Measurements from ENCODE around the gene OSBPL3.

DNA sequence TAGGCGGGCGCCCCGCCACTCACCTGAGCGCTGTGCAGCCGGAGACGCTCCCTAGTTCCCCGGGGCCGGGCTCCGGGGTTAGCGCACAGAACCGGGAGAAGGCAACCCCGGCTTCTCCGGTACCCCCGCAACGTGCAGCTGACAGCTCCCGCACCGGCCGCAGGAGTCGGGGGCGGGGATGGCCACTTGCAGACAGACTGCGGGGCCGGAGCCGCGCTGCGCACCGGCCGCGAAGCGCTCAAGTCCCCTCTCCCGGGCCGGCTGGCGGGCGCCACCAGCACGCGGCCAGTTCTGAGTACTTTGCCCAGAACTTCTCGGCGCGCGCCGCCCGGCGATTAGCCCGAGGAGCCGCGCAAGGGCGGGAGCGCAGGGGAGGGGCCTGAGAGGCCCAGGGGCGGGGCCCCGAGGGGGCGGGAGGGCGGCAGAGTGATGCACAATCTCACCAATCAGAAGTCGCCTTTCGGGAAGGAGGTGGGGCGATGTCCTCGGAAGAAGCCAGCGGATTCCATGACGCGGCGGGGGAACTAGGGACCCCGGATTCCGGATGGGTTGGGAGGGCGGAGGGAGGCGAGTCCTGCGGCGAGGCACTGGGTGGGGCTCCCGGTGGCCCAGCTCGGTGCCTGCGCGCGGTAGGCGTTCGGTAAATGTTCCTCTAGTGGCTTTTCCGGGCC, at the start of gene OSBPL3:
- TF ChIP-seq TCF7 (CRISPR knock-in tag; IDR thresholded peaks at IDR 0.05; ENCODE audit: low read depth) (no peak), KAT7 (CRISPR knock-in tag; IDR thresholded peaks at IDR 0.05; ENCODE audit: borderline replicate concordance) (no peak), NR3C1 (CRISPR knock-in tag; conservative IDR thresholded peaks at IDR 0.05; ENCODE audit: low read depth) (no peak), ZNF121 (CRISPR knock-in tag; IDR thresholded peaks at IDR 0.05) (no peak), TP53 (CRISPR knock-in tag; IDR thresholded peaks at IDR 0.05) (no peak)
- TF ChIP-seq, protein P1, sequence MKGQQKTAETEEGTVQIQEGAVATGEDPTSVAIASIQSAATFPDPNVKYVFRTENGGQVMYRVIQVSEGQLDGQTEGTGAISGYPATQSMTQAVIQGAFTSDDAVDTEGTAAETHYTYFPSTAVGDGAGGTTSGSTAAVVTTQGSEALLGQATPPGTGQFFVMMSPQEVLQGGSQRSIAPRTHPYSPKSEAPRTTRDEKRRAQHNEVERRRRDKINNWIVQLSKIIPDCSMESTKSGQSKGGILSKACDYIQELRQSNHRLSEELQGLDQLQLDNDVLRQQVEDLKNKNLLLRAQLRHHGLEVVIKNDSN (CRISPR knock-in tag; IDR thresholded peaks at IDR 0.05), result 0 out of 2 replicates have a peak, but pooled peaks have one; percentile 19
- TF ChIP-seq, protein P2, sequence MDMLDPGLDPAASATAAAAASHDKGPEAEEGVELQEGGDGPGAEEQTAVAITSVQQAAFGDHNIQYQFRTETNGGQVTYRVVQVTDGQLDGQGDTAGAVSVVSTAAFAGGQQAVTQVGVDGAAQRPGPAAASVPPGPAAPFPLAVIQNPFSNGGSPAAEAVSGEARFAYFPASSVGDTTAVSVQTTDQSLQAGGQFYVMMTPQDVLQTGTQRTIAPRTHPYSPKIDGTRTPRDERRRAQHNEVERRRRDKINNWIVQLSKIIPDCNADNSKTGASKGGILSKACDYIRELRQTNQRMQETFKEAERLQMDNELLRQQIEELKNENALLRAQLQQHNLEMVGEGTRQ (CRISPR knock-in tag; IDR thresholded peaks at IDR 0.05), result no peak
- TF ChIP-seq, protein P3, sequence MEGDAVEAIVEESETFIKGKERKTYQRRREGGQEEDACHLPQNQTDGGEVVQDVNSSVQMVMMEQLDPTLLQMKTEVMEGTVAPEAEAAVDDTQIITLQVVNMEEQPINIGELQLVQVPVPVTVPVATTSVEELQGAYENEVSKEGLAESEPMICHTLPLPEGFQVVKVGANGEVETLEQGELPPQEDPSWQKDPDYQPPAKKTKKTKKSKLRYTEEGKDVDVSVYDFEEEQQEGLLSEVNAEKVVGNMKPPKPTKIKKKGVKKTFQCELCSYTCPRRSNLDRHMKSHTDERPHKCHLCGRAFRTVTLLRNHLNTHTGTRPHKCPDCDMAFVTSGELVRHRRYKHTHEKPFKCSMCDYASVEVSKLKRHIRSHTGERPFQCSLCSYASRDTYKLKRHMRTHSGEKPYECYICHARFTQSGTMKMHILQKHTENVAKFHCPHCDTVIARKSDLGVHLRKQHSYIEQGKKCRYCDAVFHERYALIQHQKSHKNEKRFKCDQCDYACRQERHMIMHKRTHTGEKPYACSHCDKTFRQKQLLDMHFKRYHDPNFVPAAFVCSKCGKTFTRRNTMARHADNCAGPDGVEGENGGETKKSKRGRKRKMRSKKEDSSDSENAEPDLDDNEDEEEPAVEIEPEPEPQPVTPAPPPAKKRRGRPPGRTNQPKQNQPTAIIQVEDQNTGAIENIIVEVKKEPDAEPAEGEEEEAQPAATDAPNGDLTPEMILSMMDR (IDR thresholded peaks at IDR 0.05), result no peak
